Kidney capillary endothelial cell (primary cell): ENCODE results near the gene TSPAN3.

Source experiments
- DNase-seq: peaks from one replicate; pipeline ENCODE4 v3.0.0-alpha.2; 2018; ENCODE audit warnings: low spot score

TSPAN3 gene

DNA sequence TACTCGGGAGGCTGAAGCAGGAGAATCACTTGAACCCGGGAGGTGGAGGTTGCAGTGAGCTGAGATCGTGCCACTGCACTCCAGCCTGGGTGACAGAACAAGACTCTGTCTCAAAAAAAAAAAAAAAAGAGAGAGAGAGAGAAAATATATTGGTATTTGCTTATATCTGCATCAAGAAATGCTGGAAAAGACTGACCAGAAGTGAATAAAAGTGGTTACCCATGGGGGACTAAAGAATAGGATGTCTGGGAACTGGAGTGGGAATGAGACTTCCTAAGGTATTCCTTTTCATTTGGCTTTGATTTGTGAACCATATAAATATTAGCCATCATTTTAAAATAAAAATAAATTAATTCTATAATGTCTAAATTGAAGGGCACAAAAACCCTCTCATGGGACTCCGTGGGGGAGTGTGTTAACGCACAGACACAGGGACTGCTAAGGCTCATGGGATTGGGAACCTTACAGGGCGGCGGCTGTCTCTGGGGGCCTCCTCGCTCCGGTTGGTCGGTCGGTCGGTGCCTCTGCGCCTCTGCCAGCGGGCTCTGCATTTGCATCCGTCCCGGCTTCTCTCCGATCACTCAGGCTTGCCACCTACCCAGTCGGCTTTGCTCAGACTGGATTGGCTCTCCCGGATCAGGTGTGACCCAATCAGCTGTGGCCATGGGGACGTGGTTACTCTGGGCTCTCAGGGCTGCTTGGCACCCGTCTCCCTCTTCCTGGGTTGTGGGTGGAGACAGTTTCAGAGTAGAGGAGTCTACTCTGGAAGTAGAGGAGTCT, 12.7 kb upstream of the TSPAN3 start:
- no peak for DNase-seq

DNA sequence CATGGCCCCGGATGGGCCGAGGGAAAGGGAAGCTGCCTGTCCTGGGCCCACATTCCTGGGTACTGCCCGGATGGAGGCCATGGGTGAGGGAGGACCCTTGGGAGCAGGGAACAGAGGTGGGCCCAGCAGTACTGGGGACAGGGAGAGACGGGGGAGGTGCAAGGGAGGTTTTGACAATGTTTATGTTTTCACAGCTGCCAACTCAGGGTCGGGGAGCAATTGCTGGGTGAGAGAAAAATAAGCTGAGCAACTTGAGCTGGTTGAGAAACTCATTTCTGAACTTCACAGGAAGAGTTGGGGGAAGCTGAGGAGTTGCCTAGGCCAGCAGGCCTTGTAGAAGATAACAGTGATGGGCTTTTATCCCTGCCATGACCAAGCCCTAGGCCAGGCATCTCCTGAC, 11.1 kb upstream of the TSPAN3 start:
- no peak for DNase-seq

DNA sequence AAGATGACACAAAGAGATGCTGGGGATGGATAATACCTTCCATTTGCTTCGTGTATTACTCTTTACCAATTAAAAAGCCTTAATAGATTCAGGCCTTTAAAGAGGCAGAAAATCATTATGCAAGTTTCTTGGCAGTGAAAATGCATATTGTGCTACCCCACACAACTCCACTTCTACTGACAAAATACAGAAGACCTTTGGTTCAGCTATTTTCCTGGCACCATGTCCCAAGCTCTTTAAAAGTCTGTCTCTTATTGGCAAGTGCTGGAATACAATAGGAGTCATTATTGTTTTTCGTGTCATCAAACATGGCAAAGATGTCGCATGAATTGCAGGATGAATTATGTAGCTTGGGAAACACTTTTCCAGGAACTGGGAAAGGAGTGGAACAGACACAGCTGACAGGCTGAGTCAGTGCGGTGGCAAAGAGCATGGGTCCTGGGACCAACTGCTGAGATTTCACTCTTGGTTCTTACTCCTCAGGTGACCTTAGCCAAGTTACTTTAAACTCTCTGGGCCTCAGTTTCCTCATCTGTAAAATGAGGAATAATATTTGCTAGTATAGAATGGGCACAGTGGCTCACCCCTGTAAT, 5.5 kb upstream of the TSPAN3 start:
- no peak for DNase-seq

DNA sequence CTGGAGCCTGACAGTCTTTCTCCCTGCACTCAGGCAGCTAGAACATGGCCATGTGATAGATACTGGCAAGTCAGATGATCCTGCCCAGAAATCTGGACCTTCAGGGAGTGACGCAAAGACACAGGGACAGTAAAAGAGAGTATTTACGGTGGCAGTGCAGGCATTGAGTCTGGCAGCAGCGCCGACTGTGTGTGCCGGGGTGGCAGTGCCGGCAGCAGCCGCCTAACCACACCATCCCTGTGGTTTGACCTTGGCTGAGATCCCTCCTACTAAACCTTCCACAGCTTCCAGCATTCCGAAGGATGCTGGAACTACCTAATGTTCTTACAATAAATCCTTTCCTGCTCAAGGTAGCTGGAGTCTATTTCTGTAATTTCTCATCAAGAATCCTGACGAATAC, 4.6 kb upstream of the TSPAN3 start:
- DNase-seq = no peak

DNA sequence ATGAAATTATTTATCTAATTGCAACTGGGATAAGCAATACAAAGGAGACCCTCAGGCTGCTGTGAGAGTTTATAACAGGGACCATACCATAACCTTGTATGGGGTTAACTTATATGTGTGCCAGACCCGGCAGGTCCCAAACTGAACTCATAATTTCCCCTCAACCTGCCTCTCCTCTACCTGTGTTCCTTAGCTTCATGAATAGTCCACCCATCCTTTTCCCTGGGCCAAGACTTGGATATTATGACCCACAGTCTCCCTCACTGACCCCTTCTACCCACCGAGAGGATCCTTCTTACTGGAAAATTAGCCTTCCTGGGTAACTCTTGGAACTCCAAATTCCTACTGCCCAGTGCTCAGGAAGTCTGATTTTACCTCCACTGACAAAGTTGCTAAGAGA, 3.4 kb upstream of the TSPAN3 start:
- no peak for DNase-seq

DNA sequence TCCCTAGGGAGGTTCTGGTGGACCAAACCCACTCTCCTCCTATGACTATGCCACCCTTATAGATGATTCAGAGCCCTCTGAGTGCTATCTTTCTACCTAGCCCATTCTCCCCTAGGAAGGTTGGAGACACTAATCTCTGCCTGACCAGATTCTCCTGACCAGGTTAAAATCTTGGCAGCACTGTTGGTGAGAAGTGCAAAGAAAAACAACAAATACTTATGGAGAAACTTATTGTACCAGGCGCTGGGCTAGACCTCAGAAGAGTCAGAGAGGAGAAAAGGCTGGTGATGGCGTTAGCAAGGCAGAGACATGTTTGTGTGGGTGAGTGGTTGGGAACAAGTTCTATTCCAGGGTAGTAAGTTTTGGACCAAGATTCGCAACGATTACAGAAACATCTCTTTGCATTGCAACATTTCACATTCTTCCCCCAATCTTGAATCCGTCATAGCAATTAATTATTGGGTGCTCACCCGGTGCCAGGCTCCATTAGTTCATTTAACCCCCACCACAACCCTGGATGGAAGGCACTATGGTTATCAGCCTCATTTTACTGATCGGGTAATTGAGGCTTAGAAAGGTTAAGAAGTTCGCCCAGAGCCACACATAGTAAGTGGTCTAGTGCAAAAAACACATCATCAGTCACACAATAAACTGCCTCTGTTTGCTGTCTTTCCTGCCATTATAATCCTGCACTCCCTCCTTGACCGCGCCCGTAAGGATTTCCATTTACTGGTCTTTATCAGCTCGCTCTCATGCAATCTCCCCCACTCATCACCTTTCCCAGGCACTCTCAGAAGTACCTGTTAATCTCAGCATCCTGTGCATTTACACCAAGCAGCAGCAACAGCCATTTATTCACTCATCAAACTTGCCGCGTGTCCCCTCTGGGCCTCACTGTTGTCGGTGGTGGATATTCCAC, 655 bp upstream of the TSPAN3 start:
- DNase-seq = no peak

DNA sequence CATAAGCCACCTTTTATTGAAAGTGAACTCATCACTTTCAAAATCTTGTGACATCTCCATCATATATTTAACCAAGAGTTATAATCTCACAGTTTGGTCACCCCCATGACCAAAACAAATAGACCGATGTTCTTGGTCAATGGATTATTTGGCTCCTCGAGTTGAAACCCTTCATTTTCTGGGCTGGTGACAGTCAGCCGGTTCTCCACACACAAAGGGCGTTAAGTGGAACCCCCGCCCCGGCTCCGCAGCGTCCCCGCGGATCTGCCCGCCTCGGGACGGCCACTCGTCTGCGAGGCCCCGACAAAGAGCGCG, 772 bp downstream of the TSPAN3 start:
- no peak for DNase-seq

DNA sequence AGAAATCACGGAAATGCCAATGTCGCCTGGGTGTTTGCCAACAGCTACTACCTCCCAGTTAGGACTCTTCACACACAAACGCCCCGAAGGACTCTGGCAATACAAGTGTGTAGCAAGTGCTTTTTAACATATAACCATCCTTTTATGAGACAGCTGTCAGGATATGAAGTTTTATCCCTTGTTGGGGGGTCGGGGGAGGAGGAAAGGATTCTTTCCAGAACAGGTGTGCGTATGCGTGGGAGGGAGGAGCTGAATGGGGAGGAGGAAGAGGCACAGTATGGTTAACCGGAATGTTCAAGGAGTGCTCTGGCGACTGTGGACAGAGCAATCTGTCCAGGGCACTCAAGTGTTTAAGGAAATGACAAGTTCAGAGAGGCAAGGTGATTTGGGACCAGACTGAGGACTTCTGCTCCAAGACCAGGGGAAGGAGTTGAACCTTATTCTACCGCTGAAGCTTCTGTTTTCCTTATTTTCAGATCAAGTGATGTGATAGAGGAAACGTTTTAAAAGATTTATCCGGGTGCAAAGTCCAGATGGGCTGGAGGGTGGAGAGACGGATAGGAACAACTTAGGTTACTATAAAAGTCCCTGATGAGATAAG, 1.3 kb downstream of the TSPAN3 start:
- DNase-seq = no peak

DNA sequence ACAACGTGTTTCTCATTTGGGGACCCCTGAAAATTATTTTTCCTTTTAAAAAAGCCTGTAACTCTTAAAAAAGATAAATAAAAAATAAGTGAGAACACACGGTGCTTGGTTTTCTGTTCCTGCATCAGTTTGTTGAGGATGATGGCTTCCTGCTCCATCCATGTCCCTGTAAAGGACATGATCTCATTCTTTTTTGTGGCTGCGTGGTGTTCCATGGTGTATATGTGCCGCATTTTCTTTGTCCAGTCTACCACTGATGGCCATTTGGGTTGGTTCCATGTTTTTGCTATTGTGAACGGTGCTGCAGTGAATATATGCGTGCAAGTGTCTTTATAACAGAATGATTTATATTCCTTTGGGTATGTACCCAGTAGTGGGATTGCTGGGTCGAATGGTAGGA, 2.3 kb downstream of the TSPAN3 start:
- DNase-seq = no peak

DNA sequence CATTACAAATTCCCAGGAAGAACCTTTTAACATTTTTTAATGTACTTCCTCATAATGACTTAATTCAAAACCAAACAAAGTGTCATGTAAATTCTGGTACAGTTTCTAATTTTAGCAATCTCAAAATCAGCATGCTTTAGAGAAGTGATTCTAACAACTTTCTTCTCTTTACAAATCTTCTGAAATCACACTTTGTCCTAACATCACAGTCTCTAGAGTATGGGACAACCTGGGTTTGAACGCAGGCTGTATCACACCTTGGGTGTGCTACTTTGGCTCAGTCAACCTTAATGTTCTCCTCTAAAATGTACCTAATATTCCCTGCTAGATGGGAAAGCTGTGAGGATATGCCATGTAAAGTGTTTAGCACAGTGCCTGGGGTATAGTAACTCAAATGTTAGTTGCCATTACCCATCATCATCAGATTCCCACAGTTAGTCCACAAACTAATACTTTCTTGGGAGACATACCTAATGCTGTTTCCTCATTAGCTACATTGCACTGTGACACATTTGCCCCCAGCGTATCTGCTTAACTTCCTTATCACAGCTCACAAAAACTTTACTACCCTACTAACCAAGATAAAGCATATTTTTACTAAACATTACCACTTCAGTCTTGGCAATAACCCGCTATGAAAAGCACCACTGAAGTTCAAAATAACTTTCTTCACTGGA, 3.1 kb downstream of the TSPAN3 start:
- no peak for DNase-seq

DNA sequence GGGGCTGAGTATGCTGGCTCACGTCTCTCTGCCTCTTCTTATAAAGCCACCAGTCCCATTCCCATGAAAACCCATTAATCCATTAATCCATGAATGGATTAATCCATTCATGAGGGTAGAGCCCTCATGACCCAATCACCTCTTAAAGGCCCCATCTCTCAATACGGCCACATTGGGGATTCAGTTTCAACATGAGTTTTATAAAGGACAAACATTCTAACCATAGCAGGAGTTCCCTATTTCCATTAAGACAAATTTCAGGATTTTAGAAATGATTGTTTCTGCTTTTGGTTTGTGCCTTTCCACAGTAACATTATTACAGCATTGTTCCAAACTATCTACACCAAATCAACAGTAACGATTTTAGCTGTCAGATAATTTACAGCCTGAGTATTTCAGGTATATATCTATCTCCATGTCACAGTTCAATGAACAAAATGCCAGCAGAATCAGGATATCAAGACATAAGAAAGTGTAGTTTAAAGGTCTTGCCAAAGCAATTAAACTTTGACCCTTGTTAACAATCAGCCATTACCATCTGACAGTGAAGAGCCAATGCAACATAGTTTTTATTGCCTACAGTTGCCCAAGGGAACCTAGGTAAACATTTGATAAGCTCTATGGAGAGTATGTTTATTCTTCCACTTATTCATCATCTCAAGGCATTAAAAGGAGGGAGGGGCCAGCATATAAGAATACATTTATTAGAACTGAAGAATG, 3.8 kb downstream of the TSPAN3 start:
- DNase-seq = no peak

DNA sequence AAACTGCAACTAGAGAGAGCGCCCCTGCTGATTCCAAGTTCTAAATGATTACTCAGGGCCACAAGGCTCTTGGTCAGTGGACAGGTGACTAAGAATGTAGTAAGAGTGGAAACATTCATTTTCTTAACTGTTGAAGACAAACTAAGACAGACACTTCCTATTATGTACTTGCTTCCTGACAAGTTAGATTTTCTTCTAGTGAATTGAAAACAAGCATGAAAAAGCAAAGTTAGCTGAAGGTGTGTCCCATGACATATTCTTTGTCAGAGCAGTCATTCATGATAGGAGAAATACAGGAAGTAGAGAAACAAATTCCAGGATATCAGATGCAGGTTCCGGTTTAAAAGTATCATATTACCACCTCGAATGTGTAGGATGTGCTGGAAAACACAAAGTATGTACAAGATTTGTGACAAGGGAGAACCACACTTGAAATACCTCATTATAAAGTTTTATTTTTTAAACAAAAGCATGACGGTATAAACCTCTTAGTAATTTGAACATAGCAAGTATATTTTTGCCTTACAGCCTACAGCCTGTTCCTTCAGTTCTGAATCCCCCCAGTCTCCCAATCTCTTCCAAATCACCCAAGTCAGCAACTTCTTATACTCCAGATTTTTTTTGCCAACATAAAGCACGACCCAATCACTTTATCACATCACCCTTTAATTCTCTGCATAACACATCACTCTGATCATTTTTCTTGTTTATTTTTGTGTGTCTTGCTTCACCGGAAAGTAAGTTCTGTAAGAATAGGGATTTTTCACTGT, 6.2 kb downstream of the TSPAN3 start:
- DNase-seq = peak; percentile 89

DNA sequence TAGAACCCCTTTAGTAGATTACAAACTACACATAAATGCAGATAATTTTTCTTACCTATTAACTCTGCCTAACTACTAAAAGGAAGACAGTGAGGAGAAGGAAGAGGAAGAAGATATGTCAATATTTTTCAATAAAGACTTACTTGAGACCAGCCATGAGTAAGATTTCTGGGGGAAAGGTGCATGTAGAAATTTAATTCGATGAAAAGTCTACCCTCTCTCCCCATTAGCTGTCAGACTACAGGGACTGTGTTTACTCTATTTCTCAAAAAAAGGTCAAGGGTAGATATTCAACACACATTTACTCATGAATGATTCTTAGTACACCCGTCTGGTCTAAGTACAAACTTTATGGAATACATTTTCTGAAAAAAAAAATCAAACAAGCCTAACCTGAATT, 6.8 kb downstream of the TSPAN3 start:
- DNase-seq = no peak

DNA sequence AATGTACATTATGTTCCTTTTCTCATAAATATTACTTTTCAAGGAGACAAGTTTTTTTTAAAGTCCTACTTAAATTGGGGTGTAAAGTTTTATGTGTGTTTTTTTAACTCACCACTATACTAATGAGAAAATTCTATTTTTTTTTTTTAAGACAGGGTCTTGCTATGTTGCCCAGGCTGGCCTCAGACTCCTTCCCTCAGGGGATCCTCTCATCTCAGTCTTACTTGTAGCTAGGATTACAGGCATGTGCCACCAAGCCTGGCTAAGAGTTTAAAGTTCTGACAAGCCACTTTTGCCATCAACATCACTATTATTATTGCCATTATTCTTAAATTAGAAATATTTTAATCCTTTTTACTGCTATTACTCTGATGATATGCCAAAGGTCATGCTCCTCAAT, 7.7 kb downstream of the TSPAN3 start:
- no peak for DNase-seq

DNA sequence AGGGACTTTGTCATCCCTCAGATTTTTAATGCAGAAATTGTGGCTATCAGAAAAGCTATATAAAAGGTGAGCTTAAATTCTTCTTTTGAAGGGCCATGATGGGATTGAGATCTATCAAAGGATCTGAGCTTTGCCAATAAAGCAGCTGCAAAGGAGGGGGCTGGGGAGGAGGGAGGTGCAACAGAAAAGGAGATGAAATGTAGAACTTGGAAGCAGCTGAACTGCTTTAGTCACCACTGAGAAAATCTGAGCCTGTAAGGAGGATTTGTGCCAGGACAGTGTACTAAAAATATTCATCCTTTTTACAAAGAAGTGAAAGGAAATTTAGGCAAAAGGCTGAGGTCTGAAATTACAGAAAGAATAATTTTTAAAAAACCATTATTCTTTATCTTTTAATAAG, 10.4 kb downstream of the TSPAN3 start:
- no peak for DNase-seq

DNA sequence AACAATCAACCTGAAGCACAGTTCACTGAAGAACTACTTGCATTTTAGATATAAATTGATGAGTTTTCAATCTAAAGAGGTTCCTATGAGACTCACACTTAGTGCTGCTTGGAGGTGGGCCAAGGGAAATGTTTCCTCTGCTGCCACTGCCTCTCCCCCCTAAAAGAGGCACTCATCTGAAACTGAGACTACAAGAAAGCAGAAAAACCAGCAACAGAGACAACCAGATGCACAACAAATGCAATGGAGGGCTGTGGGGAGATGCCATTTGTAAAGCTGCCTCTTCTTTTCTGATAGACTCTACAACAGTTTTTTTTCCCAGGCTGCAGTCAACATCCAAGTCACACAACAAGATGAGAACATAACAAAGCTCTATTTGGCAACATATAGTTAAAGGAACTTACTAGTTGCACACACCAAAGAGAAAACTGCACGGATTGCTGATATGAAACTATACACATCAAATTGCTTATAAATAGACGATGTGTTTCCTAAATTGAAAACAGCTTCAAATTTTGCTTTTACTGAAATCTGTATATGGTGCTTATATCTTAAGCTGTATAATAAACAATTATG, 11.0 kb downstream of the TSPAN3 start:
- DNase-seq = no peak

DNA sequence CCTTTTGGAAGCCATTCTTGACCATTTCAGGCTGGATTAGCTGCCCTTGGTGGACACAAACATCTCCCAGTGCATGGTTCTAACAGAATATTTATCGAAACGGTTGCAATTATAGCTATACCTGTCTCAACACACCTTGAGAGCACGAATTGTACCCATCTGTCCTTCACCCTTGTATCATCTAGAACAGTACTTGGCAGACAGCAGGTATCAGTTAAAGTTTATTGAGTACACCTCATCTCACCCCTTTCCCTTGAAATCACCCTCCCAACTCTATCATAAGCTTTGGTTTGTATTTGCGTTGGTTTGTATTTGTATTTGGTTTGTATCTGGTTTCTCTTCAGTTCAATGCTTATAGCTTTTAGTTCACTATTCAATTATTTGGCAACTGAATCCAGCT, 12.4 kb downstream of the TSPAN3 start:
- no peak for DNase-seq

DNA sequence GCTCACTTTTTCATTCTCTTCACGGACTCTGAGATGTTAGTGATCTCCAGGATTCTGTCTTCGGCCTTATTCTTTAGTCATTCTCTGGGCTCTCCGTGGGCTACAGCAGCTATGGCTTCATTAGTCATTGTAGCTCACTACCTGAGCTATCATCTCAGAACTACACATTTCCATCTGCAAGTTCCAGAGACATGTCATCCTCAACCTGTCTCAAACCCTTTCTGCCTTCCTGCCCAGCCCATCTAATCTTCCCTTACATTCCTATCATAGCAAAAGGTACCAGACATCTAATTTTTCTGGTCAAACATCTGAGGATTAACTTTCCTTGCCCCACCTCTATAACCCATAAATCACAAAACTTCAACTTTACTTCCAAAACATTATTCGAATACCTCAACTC, 13.2 kb downstream of the TSPAN3 start:
- DNase-seq = no peak

DNA sequence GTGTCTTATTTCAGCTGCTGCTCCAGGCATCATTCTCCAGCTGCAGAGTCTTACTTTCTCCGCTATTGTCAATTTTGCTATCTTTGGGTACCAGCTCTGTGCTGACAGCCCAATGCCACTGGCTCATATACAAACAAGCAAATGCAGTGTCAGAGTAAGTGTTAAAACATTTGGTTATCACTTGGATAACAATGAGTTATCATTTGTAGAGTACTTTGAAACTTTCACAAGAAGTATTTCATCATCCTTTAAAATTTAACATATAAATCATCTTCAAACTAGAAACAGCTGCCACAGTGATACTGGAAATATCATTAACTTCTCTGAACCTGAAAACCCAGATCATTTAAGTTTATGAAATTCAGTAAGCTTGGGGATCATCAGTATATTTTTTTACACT, 13.8 kb downstream of the TSPAN3 start:
- DNase-seq = no peak

DNA sequence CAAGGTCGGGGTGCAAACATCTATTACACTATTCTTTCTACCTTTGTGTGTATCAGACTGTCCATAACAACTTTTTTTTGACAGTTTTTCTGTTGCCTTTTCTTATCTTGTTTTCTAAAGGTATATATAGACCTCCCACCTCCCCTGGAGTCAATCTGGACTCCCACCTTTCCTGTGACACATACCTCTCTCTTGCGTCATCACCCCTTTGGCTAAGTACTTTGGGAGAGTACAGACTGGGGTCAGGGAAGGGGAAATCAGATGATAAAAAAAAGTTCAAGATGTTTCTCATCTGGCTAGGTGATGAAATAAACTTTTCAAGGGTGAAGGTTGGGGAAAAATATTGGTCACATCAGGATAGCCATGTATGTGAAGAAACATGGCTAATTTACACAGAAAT, 17.2 kb downstream of the TSPAN3 start:
- no peak for DNase-seq
